HG03139 (cell line): ENCODE measurements around the gene TNFAIP2.
"Not testable (repeated sequence)": the region's sequence is repeated elsewhere in the genome, so short reads cannot be mapped to it uniquely, and the experiment has no call there.

Experiments used
- ATAC-seq: cut with Tn5 transposase; IDR thresholded peaks from one replicate; pipeline ENCODE4 v1.9.1; 2021; ENCODE audit not compliant: unreplicated experiment

The TNFAIP2 gene

GRCh38 chr14:103107941-103108748, 15.1 kb upstream of the TNFAIP2 start:
- ATAC-seq = no peak

- no peak for ATAC-seq
Observed at GRCh38 chr14:103108749-103109207, 14.5 kb upstream of the TNFAIP2 start.

GRCh38 chr14:103109535-103110441, 13.5 kb upstream of the TNFAIP2 start:
- ATAC-seq = no peak

- ATAC-seq = no peak
Observed at GRCh38 chr14:103110681-103111231, 12.5 kb upstream of the TNFAIP2 start.

- no peak for ATAC-seq
Observed at GRCh38 chr14:103111232-103111868, 11.9 kb upstream of the TNFAIP2 start.

- no peak for ATAC-seq
Observed at GRCh38 chr14:103112400-103113243, 10.6 kb upstream of the TNFAIP2 start.

GRCh38 chr14:103113303-103113702, 10.0 kb upstream of the TNFAIP2 start:
- ATAC-seq = no peak

- no peak for ATAC-seq
Observed at GRCh38 chr14:103113774-103114173, 9.5 kb upstream of the TNFAIP2 start.

GRCh38 chr14:103115086-103115679, 8.1 kb upstream of the TNFAIP2 start:
- ATAC-seq = not testable (repeated sequence)

GRCh38 chr14:103115845-103116572, 7.3 kb upstream of the TNFAIP2 start:
- no peak for ATAC-seq

- no peak for ATAC-seq
Observed at GRCh38 chr14:103116636-103117035, 6.6 kb upstream of the TNFAIP2 start.

GRCh38 chr14:103117499-103117898, 5.8 kb upstream of the TNFAIP2 start:
- ATAC-seq = not testable (repeated sequence)

GRCh38 chr14:103118018-103118662, 5.1 kb upstream of the TNFAIP2 start:
- ATAC-seq = no peak

- no peak for ATAC-seq
Observed at GRCh38 chr14:103118663-103119404, 4.4 kb upstream of the TNFAIP2 start.

- not testable (repeated sequence) for ATAC-seq
Observed at GRCh38 chr14:103119527-103119926, 3.7 kb upstream of the TNFAIP2 start.

- ATAC-seq = no peak
Observed at GRCh38 chr14:103121121-103121845, 2.0 kb upstream of the TNFAIP2 start.
